Activated CD4-positive, alpha-beta T cell treated with anti-CD3 and anti-CD28 coated beads, Interleukin-10, Interleukin-2, amounts not matched to agents 100 ng/mL and 50 ng/mL, durations not matched to agents 16 hours and 8 hours (primary cell): ENCODE data around the gene CEBPG.

Experiments used
- DNase-seq: peaks from one replicate; pipeline ENCODE4 v3.0.0-alpha.2; 2020

CEBPG gene

DNA sequence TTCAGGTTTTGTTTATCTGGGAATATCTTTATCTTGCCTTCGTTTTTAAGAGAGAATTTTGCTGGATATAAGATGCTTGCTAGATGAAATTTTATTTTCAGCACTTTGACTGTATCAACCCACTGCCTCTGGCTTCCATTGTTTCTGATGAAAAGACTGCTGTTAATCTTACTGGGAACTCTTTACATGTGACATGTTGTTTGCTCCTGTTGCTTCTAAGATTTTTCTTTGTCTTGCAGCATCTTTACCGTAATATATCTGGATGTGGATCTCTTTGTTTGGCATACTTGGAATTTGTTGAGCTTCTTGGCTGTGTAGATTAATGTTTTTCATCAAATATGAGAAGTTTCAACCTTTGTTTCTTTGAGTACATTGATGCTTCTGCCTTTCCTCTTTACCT, 18.0 kb upstream of the CEBPG start:
- no peak for DNase-seq

GRCh38 chr19:33357556-33357955, 16.0 kb upstream of the CEBPG start:
- no peak for DNase-seq

- DNase-seq, result no peak
Observed at GRCh38 chr19:33358408-33358807, 15.1 kb upstream of the CEBPG start.

DNA sequence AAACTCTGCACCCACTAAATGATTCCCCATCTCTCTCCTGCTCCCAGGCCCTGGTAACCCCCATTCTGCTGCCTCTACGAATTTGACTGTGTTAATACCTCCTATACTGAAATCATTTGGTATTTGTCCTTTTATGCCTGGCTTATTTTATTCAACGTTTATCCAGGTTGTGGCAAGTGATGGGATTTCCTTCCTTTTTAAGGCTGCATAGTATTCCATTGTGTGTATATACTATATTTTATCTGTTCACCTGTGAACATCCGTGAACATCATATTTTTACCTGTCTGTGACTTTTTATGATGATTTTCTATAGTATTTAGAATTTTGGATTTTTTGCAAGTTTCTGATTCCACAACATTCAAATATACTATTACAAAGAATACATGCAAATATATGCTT, 13.9 kb upstream of the CEBPG start:
- no peak for DNase-seq

GRCh38 chr19:33362508-33363228, 10.8 kb upstream of the CEBPG start:
- no peak for DNase-seq

- no peak for DNase-seq
Observed at GRCh38 chr19:33363476-33363875, 10.0 kb upstream of the CEBPG start.

- DNase-seq, result no peak
Observed at GRCh38 chr19:33365691-33366090, 7.8 kb upstream of the CEBPG start.

DNA sequence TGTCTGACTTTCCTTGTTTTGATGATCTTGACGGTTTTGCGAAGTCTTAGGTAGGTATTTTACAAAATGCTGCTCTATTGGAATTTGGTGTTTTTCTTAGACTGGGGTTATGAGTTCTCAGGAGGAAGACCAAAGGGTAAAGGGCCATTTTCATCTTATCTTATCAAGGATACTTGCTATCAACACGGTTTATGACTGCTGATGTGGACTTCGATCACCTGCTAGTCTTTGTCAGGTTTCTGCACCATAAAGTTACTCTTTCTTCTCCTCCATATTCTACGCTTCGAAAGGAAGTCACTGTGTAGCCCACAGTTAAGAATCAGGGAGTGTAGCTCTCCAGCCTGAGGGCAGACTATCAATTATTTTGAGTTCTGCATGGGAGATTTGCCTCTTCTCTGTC, 7.4 kb upstream of the CEBPG start:
- no peak for DNase-seq

GRCh38 chr19:33366897-33367296, 6.6 kb upstream of the CEBPG start:
- DNase-seq, result no peak

GRCh38 chr19:33368074-33368864, 5.2 kb upstream of the CEBPG start:
- DNase-seq, result no peak

DNA sequence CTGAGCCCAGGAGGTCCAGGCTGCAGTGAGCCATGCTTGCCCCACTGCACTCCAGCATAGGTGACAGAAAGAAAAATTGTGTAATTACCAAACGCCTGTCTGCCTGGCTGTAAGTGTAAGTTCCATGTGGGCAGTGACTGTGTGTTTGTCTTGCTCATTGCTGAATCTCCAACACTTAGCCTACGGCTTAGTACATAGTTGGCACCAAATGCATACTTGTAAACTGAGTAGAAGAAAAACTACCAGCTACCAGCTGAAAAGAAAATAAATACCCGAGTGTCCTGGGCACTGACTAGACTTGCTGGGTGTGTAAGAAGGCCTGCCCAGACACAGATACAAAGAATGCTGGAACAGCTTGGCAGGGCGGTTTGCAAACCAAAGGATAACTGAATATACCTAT, 2.7 kb upstream of the CEBPG start:
- DNase-seq, result no peak

DNA sequence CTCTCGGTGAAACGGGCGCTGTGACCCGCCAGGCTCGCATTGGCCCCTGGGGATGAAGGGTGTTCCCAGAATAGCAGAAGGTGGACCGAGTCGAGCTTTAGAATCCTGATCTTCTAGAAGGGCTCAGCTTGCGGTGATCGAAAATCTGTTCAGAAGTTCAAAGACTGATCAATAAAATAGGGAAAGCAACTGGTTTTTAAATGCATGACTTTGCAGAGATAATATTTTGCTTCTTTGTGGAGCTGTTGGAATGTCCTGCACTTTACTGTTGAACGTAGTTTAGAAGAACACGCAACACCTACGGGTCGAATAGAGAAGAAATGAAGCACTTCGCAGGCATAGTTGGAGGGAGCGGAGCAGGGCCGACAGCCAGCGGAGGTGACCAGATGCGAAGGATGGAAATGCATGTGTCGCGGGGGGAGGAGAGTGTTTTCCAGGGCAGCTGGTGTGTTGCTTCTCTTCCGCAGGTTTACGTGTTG, 766 bp downstream of the CEBPG start:
- peak; percentile 26 for DNase-seq

- DNase-seq, result no peak
Observed at GRCh38 chr19:33375156-33375836, 1.8 kb downstream of the CEBPG start.

DNA sequence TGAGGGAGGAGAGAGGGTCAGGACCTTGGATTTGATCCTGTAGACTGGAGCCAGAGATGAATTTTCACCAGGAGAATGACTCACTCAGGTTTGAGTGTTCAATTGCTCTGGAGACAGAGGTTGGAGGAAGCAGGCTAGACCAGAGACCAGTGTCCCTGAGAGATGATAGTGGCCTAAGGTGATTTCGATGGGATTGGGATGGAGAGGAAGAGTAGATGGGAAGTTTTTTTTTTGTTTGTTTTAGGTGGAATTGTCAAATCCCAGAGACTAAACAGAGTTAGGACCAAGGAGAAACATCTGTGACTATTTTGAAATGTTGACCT, 2.3 kb downstream of the CEBPG start:
- DNase-seq, result no peak

- DNase-seq, result no peak
Observed at GRCh38 chr19:33376423-33376822, 2.9 kb downstream of the CEBPG start.

GRCh38 chr19:33376941-33377557, 3.5 kb downstream of the CEBPG start:
- no peak for DNase-seq

DNA sequence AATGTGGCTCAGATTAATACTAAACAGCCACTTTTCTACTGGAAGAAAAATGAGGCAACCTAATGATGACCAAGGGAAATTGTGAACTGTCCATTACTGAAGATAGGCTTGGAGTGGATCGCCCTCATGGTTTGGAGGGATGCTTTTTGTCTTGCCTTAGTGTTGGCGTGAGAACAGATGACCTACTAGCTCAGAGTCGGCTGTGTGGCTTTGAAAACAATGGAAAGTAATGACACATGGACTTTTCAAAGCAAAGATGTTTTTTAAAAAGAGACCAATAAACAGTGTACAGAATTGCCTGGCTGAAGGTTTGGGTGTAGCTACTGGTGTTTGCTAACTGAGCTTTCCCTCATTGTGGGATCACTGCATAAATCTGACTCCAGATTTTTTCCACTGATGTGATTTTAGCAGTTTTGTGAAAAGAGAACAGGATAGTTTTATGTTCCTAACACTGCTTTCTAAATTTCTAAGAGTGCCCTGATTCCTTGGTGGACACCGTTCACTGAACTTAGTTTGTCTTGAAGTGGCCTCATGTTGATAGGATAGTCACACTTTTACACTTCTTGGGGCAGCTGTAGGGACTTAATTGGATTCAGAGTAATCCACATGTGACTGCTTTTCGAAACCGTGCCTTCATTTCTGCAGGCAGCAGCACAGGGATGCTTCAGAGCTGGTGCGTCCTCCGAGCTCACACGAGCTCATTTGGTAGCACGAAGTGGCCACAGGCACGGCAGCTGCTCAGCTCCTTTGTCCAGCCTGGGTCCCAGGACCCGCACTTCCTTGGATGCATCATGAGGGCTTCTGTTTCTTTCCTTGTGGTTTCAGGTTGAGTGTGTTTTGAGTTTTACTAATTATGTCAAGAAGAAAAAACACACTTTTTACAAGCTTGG, 4.3 kb downstream of the CEBPG start:
- no peak for DNase-seq

- no peak for DNase-seq
Observed at GRCh38 chr19:33379151-33379829, 5.8 kb downstream of the CEBPG start.

GRCh38 chr19:33381101-33381500, 7.6 kb downstream of the CEBPG start:
- DNase-seq, result no peak

DNA sequence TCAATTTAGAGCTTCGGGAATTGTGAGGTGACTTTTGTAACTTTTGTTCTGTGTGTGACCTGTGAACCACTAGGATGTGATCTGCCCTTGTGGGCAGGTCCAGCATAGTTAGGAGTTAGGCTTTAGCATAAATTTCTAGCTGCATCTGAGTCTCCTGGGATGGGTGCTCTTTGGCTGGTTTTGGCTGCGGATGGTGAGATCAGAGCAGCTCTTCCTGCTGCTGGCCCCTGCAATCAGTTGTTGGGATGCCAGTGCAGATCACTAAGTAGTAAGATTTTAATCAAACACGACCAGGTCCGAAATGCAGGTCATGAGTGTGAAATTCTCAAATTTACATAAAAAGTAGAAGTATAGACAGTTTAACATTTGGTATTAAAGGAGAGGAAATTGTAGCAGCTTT, 8.5 kb downstream of the CEBPG start:
- DNase-seq, result no peak

GRCh38 chr19:33382982-33383381, 9.5 kb downstream of the CEBPG start:
- DNase-seq, result no peak
